K562 (cell line): ENCODE results near the gene UBE2I. TPM values are rescaled to one million over a fixed set of nuclear protein-coding genes. Genes with fewer than 3 reads are reported as not detected.

ENCODE experiments used
- ATAC-seq: fragments of 200-7000 bp; cut with Tn5 transposase; 3 replicates; pipeline ENCODE4 v1.9.1; 2020; ENCODE audit warnings: moderate library complexity
- BruUV-seq: library from RNA; stranded (reverse); fragments of 400-500 nt; replicated peaks from 2 replicates; lab custom pipeline; 2021; lab: Mats Ljungman, UMichigan
- CTCF ChIA-PET: fragments of 300-600 bp; formaldehyde crosslinking; extraction: SDS; loops from one replicate; lab custom pipeline; 2021; ENCODE audit warnings: low intra/inter-chr PET ratio; lab: Yijun Ruan, JAX
- POLR2A ChIA-PET: fragments of 300-600, 350-650 bp; sonication (Branson Sonifier 250); formaldehyde crosslinking; extraction: SDS; loops from one replicate; lab custom pipeline; 2021; ENCODE audit warnings: antibody characterized with exemption, inconsistent platforms; lab: Yijun Ruan, JAX
- DNase-seq, 4 experiments: peaks; one replicate each; pipeline versions ENCODE4 v3.0.0 to v3.0.0-alpha.2; 2011 to 2018; ENCODE audit warnings: low spot score in 3 of 4, mixed read lengths in 3 of 4; ENCODE audit errors: extremely low read depth in 1 of 4
- FAIRE-seq: peaks from 2 replicates; lab custom pipeline; 2011; peaks lifted over from hg19 to GRCh38; lab: Jason Lieb, UNC
- H2AFZ ChIP-seq: 2 replicates; pipeline ENCODE4 v1.6.0; 2011; ENCODE audit warnings: low read depth, low read length, control low read depth, inconsistent platforms
- H3K27ac ChIP-seq: fragments of 200-600 bp; 3 replicates; pipeline ENCODE4 v1.8.0; 2011; ENCODE audit warnings: low read depth, mild to moderate bottlenecking, control low read depth, inconsistent platforms, low read length, moderate library complexity, mixed read lengths; ENCODE audit errors: extremely low read depth
- H3K27me3 ChIP-seq, 2 experiments: fragments of 300-600 bp in 1 of 2; 2 replicates in 1 of 2; 3 replicates in 1 of 2; pipeline versions ENCODE4 v1.6.0 to v1.8.0; 2011; ENCODE audit warnings: inconsistent platforms in 2 of 2, low read length in 2 of 2, mild to moderate bottlenecking in 1 of 2, mixed read lengths in 1 of 2, moderate library complexity in 1 of 2; ENCODE audit not compliant: control insufficient read depth in 2 of 2, insufficient read depth in 2 of 2
- H3K36me3 ChIP-seq: fragments of 300-600 bp; 3 replicates; pipeline ENCODE4 v1.8.0; 2011; ENCODE audit warnings: mild to moderate bottlenecking, low read length, inconsistent platforms; ENCODE audit not compliant: control insufficient read depth, insufficient read depth
- H3K4me1 ChIP-seq, 2 experiments: fragments of 200-600 bp in 1 of 2; replicated peaks in 1 of 2; 2 replicates in 1 of 2; 3 replicates in 1 of 2; pipeline versions ENCODE4 v1.5.1 to v1.8.0; 2011; ENCODE audit warnings: inconsistent platforms in 2 of 2, low read length in 2 of 2, mild to moderate bottlenecking in 1 of 2, mixed read lengths in 1 of 2, moderate library complexity in 1 of 2; ENCODE audit not compliant: control insufficient read depth in 2 of 2, insufficient read depth in 2 of 2
- H3K4me2 ChIP-seq: 2 replicates; pipeline ENCODE4 v1.6.1; 2011; ENCODE audit warnings: low read length, control low read depth, inconsistent platforms, mixed read lengths; ENCODE audit not compliant: insufficient read depth
- H3K4me3 ChIP-seq: fragments of 200-600 bp; sonication (generic), shearing (Covaris generic); 2 replicates; pipeline ENCODE4 v1.5.1; 2016; ENCODE audit warnings: control low read depth, inconsistent platforms
- H3K79me2 ChIP-seq: fragments of 200-600 bp; 3 replicates; pipeline ENCODE4 v1.8.0; 2011; ENCODE audit warnings: low read length, inconsistent platforms; ENCODE audit not compliant: control insufficient read depth, insufficient read depth
- H3K9ac ChIP-seq, 2 experiments: 2 replicates each; pipeline versions ENCODE4 v1.6.0 to v1.6.1; 2011; ENCODE audit warnings: low read depth in 2 of 2, low read length in 2 of 2, control low read depth in 1 of 2, inconsistent platforms in 1 of 2, mild to moderate bottlenecking in 1 of 2, mixed read lengths in 1 of 2; ENCODE audit not compliant: insufficient read depth in 1 of 2
- H3K9me1 ChIP-seq: one replicate; pipeline ENCODE4 v1.6.0; 2011; ENCODE audit warnings: inconsistent platforms, mild to moderate bottlenecking, low read length, moderate library complexity; ENCODE audit not compliant: control insufficient read depth, insufficient read depth
- H3K9me3 ChIP-seq: replicated peaks from 2 replicates; pipeline ENCODE4 v1.5.1; 2011; ENCODE audit warnings: low read depth, low read length, inconsistent platforms; ENCODE audit not compliant: control insufficient read depth, insufficient read depth
- H4K20me1 ChIP-seq: replicated peaks from 2 replicates; pipeline ENCODE4 v1.6.1; 2011; ENCODE audit warnings: low read length, inconsistent platforms, mixed read lengths; ENCODE audit not compliant: control insufficient read depth, insufficient read depth
- FIP1L1 ChIP-seq: fragments of 200-400 bp; formaldehyde crosslinking; IDR thresholded peaks from 2 replicates; pipeline ENCODE4 v1.6.1; 2018; ENCODE audit warnings: mild to moderate bottlenecking, low read depth, low read length; ENCODE audit not compliant: poor library complexity, severe bottlenecking
- PHF20 ChIP-seq: fragments of 450-650 bp; IDR thresholded peaks from 2 replicates; pipeline ENCODE4 v1.6.1; 2018; ENCODE audit not compliant: partially characterized antibody
- POLR2A ChIP-seq: fragments of 450-650 bp; conservative IDR thresholded peaks from 2 replicates; pipeline ENCODE4 v1.6.1; 2016
- POLR2G ChIP-seq: fragments of 200-400 bp; formaldehyde crosslinking; IDR thresholded peaks from 2 replicates; pipeline ENCODE4 v1.6.1; 2017; ENCODE audit warnings: low read depth, mild to moderate bottlenecking, antibody characterized with exemption, low read length, moderate library complexity
- RBM22 ChIP-seq: fragments of 200-400 bp; formaldehyde crosslinking; IDR thresholded peaks from 2 replicates; pipeline ENCODE4 v1.6.1; 2018; ENCODE audit warnings: low read length, low read depth; ENCODE audit not compliant: poor library complexity, severe bottlenecking
- SMARCB1 ChIP-seq: IDR thresholded peaks from 2 replicates; pipeline ENCODE4 v1.6.1; 2011; ENCODE audit warnings: improper control_type of control experiment, low read depth; ENCODE audit not compliant: insufficient read length
- SNRNP70 ChIP-seq: fragments of 200-400 bp; formaldehyde crosslinking; optimal IDR thresholded peaks from 2 replicates; pipeline ENCODE3; 2017; ENCODE audit warnings: low read depth, low read length
- SREBF1 ChIP-seq: fragments of 150-350 bp; IDR thresholded peaks from 2 replicates; pipeline ENCODE4 v1.6.1; 2014; ENCODE audit warnings: antibody characterized with exemption, low read depth, low read length, borderline replicate concordance
- ZFPM2 ChIP-seq: fragments of 250-450 bp; sonication (Bioruptor Pico); IDR thresholded peaks from 2 replicates; pipeline ENCODE4 v1.5.1; 2022; ENCODE audit warnings: mild to moderate bottlenecking
- ZKSCAN8 ChIP-seq: fragments of 200-800 bp; sonication (Bioruptor generic); IDR thresholded peaks from 2 replicates; pipeline ENCODE4 v1.6.1; 2016; ENCODE audit warnings: missing genetic modification characterization, missing compliant biosample characterization
- ZNF146 ChIP-seq: IDR thresholded peaks from one replicate; pipeline ENCODE4 v1.6.1; 2018; ENCODE audit warnings: missing compliant biosample characterization; ENCODE audit not compliant: unreplicated experiment
- WGBS: fragments of 100-300 bp; shearing (Covaris generic); methylation state at CpG from one replicate; pipeline ENCODE4 v1.1.6; 2016; ENCODE audit warnings: low coverage, mixed read lengths; ENCODE audit not compliant: insufficient coverage; ENCODE audit errors: missing lambda C conversion rate; 5-methylcytosine and 5-hydroxymethylcytosine counted together
- in situ Hi-C: fragments of 300-500 bp; cut with MboI; formaldehyde crosslinking; loops from 4 replicates; pipeline ENCODE4 v1.15.0; 2018; ENCODE audit warnings: inconsistent platforms, mixed read lengths
- intact Hi-C: fragments of 100-400 bp; cut with micrococcal nuclease; formaldehyde crosslinking; loops from 2 replicates; pipeline ENCODE4 v1.14.2; 2022
- polyA plus RNA-seq, 8 experiments: library from polyadenylated mRNA; depleted of rRNA in 4 of 8; stranded (reverse) in 5 of 8; unstranded in 3 of 8; fragments of >200 nt; fragmentation: Nextera tagmentation in 2 of 8; fragmentation: Illumina TruSeq in 1 of 8; extraction: Ambion mirVana in 2 of 8; extraction: Trizol in 1 of 8; gene quantifications; 2 replicates each; pipeline versions ENCODE4 v1.2.1 to v1.2.3, GENCODE V29; 2011 to 2014; ENCODE audit warnings: inconsistent platforms in 1 of 8, missing spikeins in 1 of 8
- total RNA-seq, 7 experiments: library from RNA; depleted of rRNA in 6 of 7; stranded (reverse); fragments of >200 nt in 6 of 7; fragmentation: Illumina TruSeq in 2 of 7; extraction: Trizol in 2 of 7; gene quantifications; 2 replicates each; pipeline versions ENCODE4 v1.2.1 to v1.2.3, GENCODE V29; 2011 to 2021; ENCODE audit warnings: low replicate concordance in 1 of 7

UBE2I gene
- total and polyA plus RNA-seq, 9 of the 15 experiments (the other 6 are each of a cell fraction or from before 2014, with no cell fraction given): 36.6 to 254 (median 104) TPM

- in situ Hi-C loops (no loop called here), intact Hi-C loops (no loop called here)
- Histone ChIP-seq H3K4me1 (peaks cover 0 to 53% of the 10 kb centered on the region in 2 experiments; a peak in 2 of 5 replicates), H4K20me1 (0 out of 2 replicates have a peak, but pooled peaks cover 12% of the 10 kb centered on the region), H3K27ac (no peak overlapping the region), H3K4me2 (no peak overlapping the region), H2AFZ (no peak overlapping the region), H3K9me1 (no peaks in the 10 kb centered on the region), H3K9me3 (no peaks in the 10 kb centered on the region), H3K9ac (peak overlapping the region in 1 of 2 experiments; percentile 9; a peak in 1 of 4 replicates), H3K27me3 (no peaks in the 10 kb centered on the region), H3K79me2 (peaks cover 14% of the 10 kb centered on the region), H3K4me3 (no peak overlapping the region), H3K36me3 (peaks cover 73% of the 10 kb centered on the region; the same call in 2 of the 3 replicates)
- DNase-seq (no peak), ATAC-seq (no peak), FAIRE-seq (no peak)
- WGBS: 89% methylated on average over 25 of the region's 29 CpGs
- BruUV-seq: no TSS peak
- TF ChIP-seq SREBF1 (no peak), ZKSCAN8 (CRISPR knock-in tag) (no peak), POLR2A (peak; percentile 43; the same call in 1 of the 2 replicates), POLR2G (peak; percentile 70), SMARCB1 (no peak), RBM22 (peak; percentile 41), SNRNP70 (no peak), ZNF146 (CRISPR knock-in tag) (no peak), PHF20 (no peak), FIP1L1 (no peak), ZFPM2 (CRISPR knock-in tag) (no peak)
- POLR2A ChIA-PET: interaction anchor here (0.5 to 8.1 kb wide), 4 partner anchors 12 to 207 kb away, joined by 3 to 73 read pairs (median 4); no protein-coding TSS in a partner anchor
- CTCF ChIA-PET: no interaction called here
Observed at GRCh38 chr16:1366060-1366711, 56.8 kb downstream of the UBE2I start.
